Measurements from ENCODE around the gene FAM83F.

Gene FAM83F

GRCh38 chr22:39994041-39994565 lies 651 bp upstream of the FAM83F start:
- DNase-seq (ENCODE audit: low read depth), result peak; percentile 22

DNA sequence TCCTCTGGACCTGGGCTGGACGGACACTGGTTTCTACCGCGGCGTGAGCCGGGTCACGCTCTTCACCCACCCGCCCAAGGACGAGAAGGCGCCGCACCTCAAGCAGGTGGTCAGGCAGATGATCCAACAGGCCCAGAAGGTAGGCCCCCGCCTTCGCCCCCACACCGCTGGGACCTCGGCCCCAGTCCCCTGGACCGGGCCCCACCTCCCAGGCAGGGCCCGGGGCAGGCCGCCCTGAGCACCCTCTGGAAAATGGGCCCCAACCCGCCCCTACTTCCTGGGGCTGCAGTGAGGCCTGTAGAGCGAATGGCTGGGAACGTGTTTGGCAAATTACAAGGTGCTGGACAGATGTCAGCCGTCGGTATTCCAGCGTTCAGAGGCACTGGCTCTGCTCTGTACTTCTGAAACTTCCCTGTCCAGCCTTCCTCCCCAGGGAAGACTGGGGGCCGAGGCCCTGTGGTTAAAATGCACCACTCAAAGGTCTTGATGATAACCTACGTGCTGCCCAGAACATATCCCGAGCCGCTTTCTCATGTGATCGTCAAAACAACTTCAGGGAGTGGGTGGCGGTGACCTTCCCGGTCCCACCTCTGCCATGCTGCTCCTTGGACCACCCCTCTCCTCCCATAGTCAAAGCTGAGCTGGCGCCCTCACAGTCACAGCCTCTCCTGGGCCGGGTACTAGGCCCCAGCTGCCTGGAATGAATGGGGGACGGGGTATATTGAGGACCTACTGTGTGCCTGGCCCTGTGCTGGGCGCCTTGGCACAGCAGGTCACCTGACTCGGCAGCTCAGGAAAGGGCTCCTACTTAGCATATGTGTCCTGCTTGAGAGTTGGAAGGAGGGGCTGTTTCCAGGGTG lies 869 bp downstream of the FAM83F start:
- no peak for DNase-seq (ENCODE audit: low read depth)

DNA sequence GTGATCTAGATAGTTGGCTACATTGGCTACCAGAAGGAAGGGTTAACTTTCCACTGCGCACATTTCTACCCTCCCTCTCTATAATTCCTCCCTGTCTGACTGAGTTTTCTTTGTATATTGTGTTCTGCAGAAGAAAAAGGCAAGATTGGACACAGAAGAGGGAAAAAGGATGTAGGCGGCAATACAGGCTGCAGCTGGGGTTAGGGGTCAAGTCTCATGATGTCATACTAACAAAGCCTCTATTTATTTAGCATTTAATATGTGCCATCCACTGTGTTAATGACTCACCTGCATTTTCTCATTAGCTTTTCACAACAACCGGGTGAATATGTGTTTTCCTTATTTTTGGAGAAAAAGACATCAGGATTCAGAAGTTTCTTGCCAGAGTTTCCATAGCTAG lies 2.0 kb downstream of the FAM83F start:
- DNase-seq (ENCODE audit: low read depth), result no peak

- DNase-seq (ENCODE audit: low read depth), result no peak
Observed at GRCh38 chr22:39997421-39997820, 2.7 kb downstream of the FAM83F start.

- no peak for DNase-seq (ENCODE audit: low read depth)
Observed at GRCh38 chr22:39997939-39998726, 3.4 kb downstream of the FAM83F start.

GRCh38 chr22:39999144-39999757 lies 4.5 kb downstream of the FAM83F start:
- DNase-seq (ENCODE audit: low read depth), result no peak

GRCh38 chr22:40000171-40000570 lies 5.4 kb downstream of the FAM83F start:
- no peak for DNase-seq (ENCODE audit: low read depth)

DNA sequence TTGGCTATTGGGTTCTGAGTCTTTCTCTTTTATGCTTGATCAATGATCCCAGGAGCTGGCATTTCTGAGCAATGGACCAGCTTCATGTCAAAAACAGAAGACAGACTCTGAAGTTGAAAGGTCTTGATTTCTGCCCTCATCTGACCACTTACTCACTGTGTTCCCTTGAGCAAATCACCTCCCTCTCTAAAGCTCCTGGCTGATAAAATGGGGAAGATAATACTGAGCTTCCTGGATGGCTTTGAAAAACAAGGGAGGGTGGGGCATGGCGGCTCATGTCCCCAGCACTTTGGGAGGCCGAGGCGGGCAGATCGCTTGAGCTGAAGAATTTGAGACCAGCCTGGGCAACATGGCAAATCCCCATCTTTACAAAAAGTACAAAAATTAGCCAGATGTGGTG lies 6.4 kb downstream of the FAM83F start:
- DNase-seq (ENCODE audit: low read depth), result no peak

DNA sequence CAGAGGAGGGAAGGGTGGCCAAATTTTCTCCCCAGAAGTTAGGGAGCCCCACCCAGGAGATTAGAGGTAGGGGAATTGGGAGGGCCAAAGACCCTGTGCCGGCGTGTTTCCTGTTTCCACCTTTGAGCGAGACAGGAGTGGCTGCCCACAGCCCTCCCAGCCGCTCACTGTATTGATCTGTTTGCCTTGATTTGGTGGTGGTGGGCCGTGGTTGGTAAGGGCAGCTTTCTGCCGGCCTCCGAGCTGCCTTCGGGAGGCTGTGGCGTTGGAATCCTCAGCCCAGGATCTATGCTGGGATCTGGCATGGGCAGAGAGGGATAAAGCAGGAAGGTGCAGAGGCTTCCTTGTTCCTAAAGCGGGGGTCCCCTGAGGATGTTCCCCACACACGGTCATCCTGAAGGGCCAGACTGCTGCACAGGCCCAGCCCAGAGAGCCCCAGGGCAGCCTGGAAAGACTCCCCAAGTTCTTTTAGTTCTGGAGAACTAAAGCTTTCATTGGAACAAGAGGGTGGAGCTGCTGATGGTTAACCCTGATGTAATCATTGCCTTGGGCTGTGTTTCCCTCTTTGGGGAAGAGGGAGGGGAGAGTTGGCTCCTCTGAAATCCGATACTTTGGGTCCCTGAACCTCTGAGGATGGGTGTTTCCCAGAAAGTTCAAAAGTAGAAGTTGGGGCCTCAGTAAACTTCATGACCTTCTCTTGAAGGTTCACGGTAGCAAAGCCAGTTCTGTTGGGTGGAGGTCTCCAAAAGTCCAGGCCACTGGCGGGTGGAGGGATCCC lies 7.2 kb downstream of the FAM83F start:
- DNase-seq (ENCODE audit: low read depth), result no peak

GRCh38 chr22:40002935-40003715 lies 8.4 kb downstream of the FAM83F start:
- no peak for DNase-seq (ENCODE audit: low read depth)

DNA sequence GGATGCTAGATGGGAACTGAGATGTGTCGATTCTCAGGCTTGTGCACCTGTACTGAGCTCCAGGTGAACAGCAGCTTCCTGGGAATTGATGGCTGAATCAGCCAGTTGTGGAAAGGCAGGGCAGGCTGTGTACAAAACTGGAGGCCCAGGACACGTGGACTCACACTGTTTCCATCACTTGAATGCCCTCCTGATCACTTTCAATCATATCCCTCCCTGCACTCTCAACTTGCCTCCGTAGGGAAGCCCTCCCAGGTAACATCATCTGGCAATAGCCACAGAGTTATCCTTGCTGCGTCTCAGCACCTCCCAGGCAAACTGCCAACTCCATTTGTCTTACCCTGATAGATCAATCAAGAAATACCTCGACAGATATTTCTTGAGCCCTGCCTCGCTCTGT lies 10.1 kb downstream of the FAM83F start:
- DNase-seq (ENCODE audit: low read depth), result no peak

DNA sequence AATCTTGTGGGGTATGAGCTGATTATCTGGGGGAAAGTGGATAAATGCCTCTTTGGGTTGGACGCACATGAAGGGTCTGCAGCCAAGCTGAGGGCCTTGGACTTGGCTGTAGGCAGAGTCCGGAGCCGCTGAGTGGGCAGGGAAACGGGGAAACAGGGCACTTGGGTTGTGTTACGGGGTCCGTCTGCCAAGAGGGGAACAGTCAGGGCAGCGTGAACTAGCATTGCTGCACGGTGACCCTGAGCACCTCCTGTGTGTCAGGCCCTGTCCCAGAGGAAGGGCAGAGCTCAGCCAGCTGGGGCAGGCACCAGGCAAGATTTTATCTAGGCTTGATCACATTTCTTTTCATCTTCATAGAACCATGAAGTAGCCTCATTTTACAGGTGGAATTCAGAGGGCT lies 11.9 kb downstream of the FAM83F start:
- DNase-seq (ENCODE audit: low read depth), result no peak

DNA sequence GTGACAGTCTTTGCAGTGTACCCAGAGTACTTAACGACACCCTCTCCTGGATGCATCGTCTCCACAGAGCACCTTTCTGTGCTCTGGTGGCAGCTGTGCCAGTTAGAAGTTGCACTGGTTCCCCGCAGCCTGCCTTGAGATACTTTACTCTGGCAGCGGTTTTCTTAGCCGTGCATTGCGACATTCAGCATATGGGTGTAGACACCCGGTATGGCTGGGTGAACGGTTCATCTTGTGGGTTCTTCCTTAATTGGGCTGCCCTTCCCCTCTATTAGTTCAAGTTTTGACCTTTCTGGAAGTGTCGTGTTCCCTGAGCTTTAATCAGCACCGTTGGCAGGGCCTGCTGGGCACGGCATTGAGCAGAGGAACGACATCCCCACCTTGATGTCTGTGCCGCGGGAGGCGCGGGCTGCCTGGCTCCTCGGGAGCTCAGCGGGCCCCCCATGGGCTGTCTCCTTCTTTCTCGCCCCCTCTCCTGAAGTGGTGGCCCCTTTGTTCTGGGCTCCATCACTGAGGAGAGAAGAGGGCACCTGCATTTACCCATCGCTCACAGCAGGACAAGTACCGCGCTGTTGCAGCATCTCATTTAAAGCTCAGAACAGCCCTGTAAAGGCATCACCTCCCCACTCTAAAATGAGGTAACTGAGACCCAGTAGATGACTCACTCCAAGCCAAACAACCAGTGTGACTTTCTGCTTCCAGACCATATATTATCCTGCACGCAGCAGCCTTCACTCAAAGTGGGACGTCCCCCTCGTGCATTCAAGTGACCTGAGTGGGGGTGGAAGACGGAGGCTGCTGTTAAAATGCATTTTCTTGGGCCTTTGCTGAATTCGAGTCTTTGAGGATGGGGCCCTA lies 13.3 kb downstream of the FAM83F start:
- DNase-seq (ENCODE audit: low read depth), result no peak

DNA sequence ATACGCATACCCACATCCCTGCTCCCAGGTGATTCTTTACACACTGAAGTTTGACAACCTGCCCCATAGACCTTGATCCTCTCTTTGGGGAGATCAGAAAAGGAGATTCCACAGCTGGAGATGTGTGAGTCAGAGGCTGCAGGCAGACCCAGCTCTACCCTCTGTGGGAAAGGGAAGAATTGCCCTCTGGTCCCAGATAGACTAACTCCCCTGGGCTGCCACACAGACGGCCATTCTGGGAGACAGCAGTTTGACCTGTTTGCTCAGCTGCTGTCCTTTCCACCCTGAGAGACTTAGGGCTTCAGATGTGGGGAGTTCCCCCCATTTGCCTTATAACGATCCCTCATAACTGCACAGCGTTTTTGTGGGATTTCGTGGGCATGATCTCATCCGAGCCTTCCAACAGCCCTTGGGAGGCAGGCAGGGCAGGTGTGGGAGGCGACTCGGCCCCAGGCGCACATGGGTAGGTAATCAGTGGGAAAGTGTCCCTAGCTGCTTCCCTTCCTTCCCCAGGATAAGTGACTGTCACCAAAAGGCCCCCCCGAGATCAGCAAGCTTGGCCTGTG lies 14.1 kb downstream of the FAM83F start:
- DNase-seq (ENCODE audit: low read depth), result no peak

GRCh38 chr22:40009292-40009774 lies 14.6 kb downstream of the FAM83F start:
- DNase-seq (ENCODE audit: low read depth), result no peak

GRCh38 chr22:40009951-40010671 lies 15.4 kb downstream of the FAM83F start:
- no peak for DNase-seq (ENCODE audit: low read depth)

GRCh38 chr22:40010746-40011145 lies 16.0 kb downstream of the FAM83F start:
- no peak for DNase-seq (ENCODE audit: low read depth)

- no peak for DNase-seq (ENCODE audit: low read depth)
Observed at GRCh38 chr22:40014667-40015248, 20.0 kb downstream of the FAM83F start.
